ENCODE measurements around the gene CUL3. TPM values are rescaled to one million over a fixed set of nuclear protein-coding genes. Genes with fewer than 3 reads are reported as not detected.
A peak's percentile ranks its signal among the peaks of the same experiment; 100 is the strongest.

The CUL3 gene
- total RNA-seq, 1 experiment from 2014 or later: 140 TPM

GRCh38 chr2:224580248-224580647 lies 4.9 kb downstream of the CUL3 start:
- H3K36me3 ChIP-seq (ENCODE audit: insufficient read depth, low read length, poor library complexity, severe bottlenecking): no peaks in the 10 kb centered on the region
- TF ChIP-seq, protein P1, sequence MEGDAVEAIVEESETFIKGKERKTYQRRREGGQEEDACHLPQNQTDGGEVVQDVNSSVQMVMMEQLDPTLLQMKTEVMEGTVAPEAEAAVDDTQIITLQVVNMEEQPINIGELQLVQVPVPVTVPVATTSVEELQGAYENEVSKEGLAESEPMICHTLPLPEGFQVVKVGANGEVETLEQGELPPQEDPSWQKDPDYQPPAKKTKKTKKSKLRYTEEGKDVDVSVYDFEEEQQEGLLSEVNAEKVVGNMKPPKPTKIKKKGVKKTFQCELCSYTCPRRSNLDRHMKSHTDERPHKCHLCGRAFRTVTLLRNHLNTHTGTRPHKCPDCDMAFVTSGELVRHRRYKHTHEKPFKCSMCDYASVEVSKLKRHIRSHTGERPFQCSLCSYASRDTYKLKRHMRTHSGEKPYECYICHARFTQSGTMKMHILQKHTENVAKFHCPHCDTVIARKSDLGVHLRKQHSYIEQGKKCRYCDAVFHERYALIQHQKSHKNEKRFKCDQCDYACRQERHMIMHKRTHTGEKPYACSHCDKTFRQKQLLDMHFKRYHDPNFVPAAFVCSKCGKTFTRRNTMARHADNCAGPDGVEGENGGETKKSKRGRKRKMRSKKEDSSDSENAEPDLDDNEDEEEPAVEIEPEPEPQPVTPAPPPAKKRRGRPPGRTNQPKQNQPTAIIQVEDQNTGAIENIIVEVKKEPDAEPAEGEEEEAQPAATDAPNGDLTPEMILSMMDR (conservative IDR thresholded peaks at IDR 0.05; ENCODE audit: low read depth, low read length): no peak
- TF ChIP-seq EZH2 (IDR thresholded peaks at IDR 0.05; ENCODE audit: borderline replicate concordance, low read depth, low read length, poor library complexity, severe bottlenecking): no peak
- no peak for DNase-seq (ENCODE audit: low spot score)
- ChIA-PET POLR2A (ENCODE audit: low non-redundant PET) (no interaction called here), CTCF (no interaction called here)
- peak overlapping the region; percentile 17 for H3K27ac ChIP-seq (ENCODE audit: low read depth, low read length, poor library complexity, severe bottlenecking)
- H3K4me1 ChIP-seq (ENCODE audit: insufficient read depth, low read length, poor library complexity, severe bottlenecking): peaks cover 31% of the 10 kb centered on the region
- H3K27me3 ChIP-seq (replicated peaks; ENCODE audit: insufficient read depth, low read depth, low read length, poor library complexity): no peaks in the 10 kb centered on the region
- intact Hi-C loops (cut with micrococcal nuclease; ENCODE audit: unreplicated experiment): no loop called here
- H3K4me3 ChIP-seq (ENCODE audit: low read depth, low read length, poor library complexity, severe bottlenecking): no peak overlapping the region
- H3K9me3 ChIP-seq (ENCODE audit: low read depth, low read length, poor library complexity, severe bottlenecking): no peaks in the 10 kb centered on the region
- BruUV-seq (replicated peaks): no TSS peak

DNA sequence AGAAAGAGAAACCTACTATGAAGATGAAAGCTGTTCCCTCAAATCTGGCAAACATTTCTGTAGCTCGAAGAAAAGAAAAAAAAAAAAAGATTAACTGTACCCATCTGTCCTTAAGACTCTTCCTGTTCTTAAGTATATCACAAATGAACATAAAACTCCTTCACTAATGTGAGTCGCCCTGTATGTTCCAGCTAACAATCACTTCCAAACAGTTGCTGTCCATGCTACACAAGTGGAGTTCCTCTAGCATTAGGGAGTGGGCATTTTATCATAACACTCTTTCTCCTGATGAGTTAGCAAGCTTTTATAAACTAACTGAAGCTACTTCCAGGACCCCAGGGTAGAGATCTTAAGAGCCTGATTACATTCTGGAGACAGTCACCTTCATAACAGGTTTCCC lies 5.8 kb downstream of the CUL3 start:
- no TSS peak for BruUV-seq (replicated peaks)
- TF ChIP-seq EZH2 (IDR thresholded peaks at IDR 0.05; ENCODE audit: borderline replicate concordance, low read depth, low read length, poor library complexity, severe bottlenecking): no peak
- TF ChIP-seq, protein P1 (conservative IDR thresholded peaks at IDR 0.05; ENCODE audit: low read depth, low read length): no peak
- Histone ChIP-seq H3K36me3 (ENCODE audit: insufficient read depth, low read length, poor library complexity, severe bottlenecking) (no peaks in the 10 kb centered on the region), H3K9me3 (ENCODE audit: low read depth, low read length, poor library complexity, severe bottlenecking) (no peaks in the 10 kb centered on the region), H3K4me1 (ENCODE audit: insufficient read depth, low read length, poor library complexity, severe bottlenecking) (peaks cover 40% of the 10 kb centered on the region), H3K4me3 (ENCODE audit: low read depth, low read length, poor library complexity, severe bottlenecking) (peak overlapping the region; percentile 5), H3K27ac (ENCODE audit: low read depth, low read length, poor library complexity, severe bottlenecking) (no peak overlapping the region), H3K27me3 (replicated peaks; ENCODE audit: insufficient read depth, low read depth, low read length, poor library complexity) (no peaks in the 10 kb centered on the region)
- intact Hi-C loops (cut with micrococcal nuclease; ENCODE audit: unreplicated experiment): loop anchor here (5.0 kb wide), 1 partner anchor 62 kb away; no protein-coding TSS in a partner anchor
- ChIA-PET CTCF (no interaction called here), POLR2A (ENCODE audit: low non-redundant PET) (no interaction called here)
- no peak for DNase-seq (ENCODE audit: low spot score)

GRCh38 chr2:224577541-224577940 lies 7.6 kb downstream of the CUL3 start:
- no peak overlapping the region for H3K27ac ChIP-seq (ENCODE audit: low read depth, low read length, poor library complexity, severe bottlenecking)
- H3K27me3 ChIP-seq (replicated peaks; ENCODE audit: insufficient read depth, low read depth, low read length, poor library complexity): no peaks in the 10 kb centered on the region
- H3K4me1 ChIP-seq (ENCODE audit: insufficient read depth, low read length, poor library complexity, severe bottlenecking): peaks cover 56% of the 10 kb centered on the region
- ChIA-PET CTCF (no interaction called here), POLR2A (ENCODE audit: low non-redundant PET) (no interaction called here)
- DNase-seq (ENCODE audit: low spot score): no peak
- H3K36me3 ChIP-seq (ENCODE audit: insufficient read depth, low read length, poor library complexity, severe bottlenecking): no peaks in the 10 kb centered on the region
- intact Hi-C loops (cut with micrococcal nuclease; ENCODE audit: unreplicated experiment): loop anchor here (5.0 kb wide), 1 partner anchor 60 kb away; no protein-coding TSS in a partner anchor
- H3K4me3 ChIP-seq (ENCODE audit: low read depth, low read length, poor library complexity, severe bottlenecking): no peak overlapping the region
- TF ChIP-seq, protein P1 (conservative IDR thresholded peaks at IDR 0.05; ENCODE audit: low read depth, low read length): no peak
- BruUV-seq (replicated peaks): no TSS peak
- H3K9me3 ChIP-seq (ENCODE audit: low read depth, low read length, poor library complexity, severe bottlenecking): no peaks in the 10 kb centered on the region

Data from A673 (cell line).